A673 (cell line): ENCODE results near the gene CERK. TPM values are rescaled to one million over a fixed set of nuclear protein-coding genes. Genes with fewer than 3 reads are reported as not detected.
A peak's percentile ranks its signal among the peaks of the same experiment; 100 is the strongest.

Experiments
- BruUV-seq: library from RNA; stranded (reverse); fragments of 400-500 nt; replicated peaks from 2 replicates; lab custom pipeline; 2021; lab: Mats Ljungman, UMichigan
- CTCF ChIA-PET: fragments of 300-600 bp; sonication (Branson Sonifier 250); formaldehyde crosslinking; loops from one replicate; lab custom pipeline; 2022; ENCODE audit warnings: antibody characterized with exemption; lab: Charles Lee
- POLR2A ChIA-PET: fragments of 300-600 bp; sonication (Branson Sonifier 250); formaldehyde crosslinking; loops from one replicate; lab custom pipeline; 2022; ENCODE audit warnings: antibody characterized with exemption; ENCODE audit not compliant: low non-redundant PET; lab: Charles Lee
- DNase-seq: peaks from one replicate; pipeline ENCODE4 v3.0.0-alpha.2; 2015; ENCODE audit warnings: low spot score
- H3K27ac ChIP-seq: fragments of 200-600 bp; sonication (generic); 2 replicates; pipeline ENCODE4 v1.5.1; 2016; ENCODE audit warnings: mixed run types, low read depth, mild to moderate bottlenecking, mixed read lengths, antibody characterized with exemption, low read length; ENCODE audit not compliant: poor library complexity, severe bottlenecking
- H3K27me3 ChIP-seq: fragments of 200-600 bp; sonication (generic); replicated peaks from 2 replicates; pipeline ENCODE4 v1.6.1; 2017; ENCODE audit warnings: mixed run types, low read depth, mild to moderate bottlenecking, mixed read lengths, antibody characterized with exemption, low read length; ENCODE audit not compliant: insufficient read depth, poor library complexity
- H3K36me3 ChIP-seq: fragments of 200-600 bp; sonication (generic); 2 replicates; pipeline ENCODE4 v1.6.1; 2016; ENCODE audit warnings: mixed run types, mild to moderate bottlenecking, mixed read lengths, antibody characterized with exemption, low read length; ENCODE audit not compliant: insufficient read depth, poor library complexity, severe bottlenecking
- H3K4me1 ChIP-seq: fragments of 200-600 bp; sonication (generic); 2 replicates; pipeline ENCODE4 v1.6.1; 2017; ENCODE audit warnings: mixed run types, mild to moderate bottlenecking, mixed read lengths, antibody characterized with exemption, low read length; ENCODE audit not compliant: insufficient read depth, poor library complexity, severe bottlenecking
- H3K4me3 ChIP-seq: fragments of 200-600 bp; sonication (generic); 2 replicates; pipeline ENCODE4 v1.5.1; 2016; ENCODE audit warnings: low read depth, mixed run types, mild to moderate bottlenecking, mixed read lengths, low read length; ENCODE audit not compliant: poor library complexity, severe bottlenecking
- H3K9me3 ChIP-seq: fragments of 200-600 bp; sonication (generic); 2 replicates; pipeline ENCODE4 v1.6.1; 2016; ENCODE audit warnings: mixed run types, low read depth, mild to moderate bottlenecking, mixed read lengths, antibody characterized with exemption, low read length; ENCODE audit not compliant: poor library complexity, severe bottlenecking
- CTCF ChIP-seq: fragments of 300-800, 200-600 bp; sonication (generic); conservative IDR thresholded peaks from 2 replicates; pipeline ENCODE4 v1.5.1; 2017; ENCODE audit warnings: low read depth, mild to moderate bottlenecking, antibody characterized with exemption, low read length, moderate library complexity, mixed read lengths
- EZH2 ChIP-seq: fragments of 200-600 bp; sonication (generic); IDR thresholded peaks from 2 replicates; pipeline ENCODE4 v1.6.1; 2017; ENCODE audit warnings: borderline replicate concordance, low read depth, mild to moderate bottlenecking, mixed read lengths, antibody characterized with exemption, low read length; ENCODE audit not compliant: poor library complexity, severe bottlenecking
- intact Hi-C: fragments of 100-400 bp; cut with micrococcal nuclease; formaldehyde crosslinking; loops from one replicate; pipeline ENCODE4 v1.10.0; 2022; ENCODE audit not compliant: unreplicated experiment
- total RNA-seq: library from RNA; stranded (reverse); gene quantifications from 2 replicates; pipeline ENCODE4 v1.2.3, GENCODE V29; 2021

CERK gene
- total RNA-seq, 1 experiment from 2014 or later = 58.8 TPM

GRCh38 chr22:46775850-46776826, 38.1 kb upstream of the CERK start:
- no TSS peak for BruUV-seq
- peaks cover 26% of the 10 kb centered on the region for H3K4me1 ChIP-seq
- ChIA-PET POLR2A (no interaction called here), CTCF (no interaction called here)
- H3K4me3 ChIP-seq = no peak overlapping the region
- intact Hi-C loops = no loop called here
- no peaks in the 10 kb centered on the region for H3K36me3 ChIP-seq
- no peaks in the 10 kb centered on the region for H3K9me3 ChIP-seq
- TF ChIP-seq CTCF = no peak
- DNase-seq = no peak
- no peak overlapping the region for H3K27ac ChIP-seq
- H3K27me3 ChIP-seq = no peaks in the 10 kb centered on the region

GRCh38 chr22:46774980-46775849, 37.2 kb upstream of the CERK start:
- intact Hi-C loops = no loop called here
- H3K9me3 ChIP-seq = no peaks in the 10 kb centered on the region
- no peak for DNase-seq
- H3K4me3 ChIP-seq = no peak overlapping the region
- H3K4me1 ChIP-seq = peaks cover 26% of the 10 kb centered on the region
- H3K36me3 ChIP-seq = no peaks in the 10 kb centered on the region
- TF ChIP-seq CTCF (no peak), EZH2 (no peak)
- no peaks in the 10 kb centered on the region for H3K27me3 ChIP-seq
- POLR2A ChIA-PET = no interaction called here
- CTCF ChIA-PET = no interaction called here
- no TSS peak for BruUV-seq
- H3K27ac ChIP-seq = no peak overlapping the region

GRCh38 chr22:46774253-46774979, 36.4 kb upstream of the CERK start:
- Histone ChIP-seq H3K4me1 (peaks cover 26% of the 10 kb centered on the region), H3K9me3 (no peaks in the 10 kb centered on the region), H3K4me3 (no peak overlapping the region), H3K27ac (peak overlapping the region; percentile 46), H3K36me3 (no peaks in the 10 kb centered on the region), H3K27me3 (no peaks in the 10 kb centered on the region)
- no peak for TF ChIP-seq EZH2
- BruUV-seq = no TSS peak
- intact Hi-C loops = no loop called here
- CTCF ChIA-PET = no interaction called here
- DNase-seq = no peak
- POLR2A ChIA-PET = interaction anchor here (1.0 kb wide), 1 partner anchor 12 kb away, joined by 4 read pairs; the partner anchor contains the start of gene TBC1D22A
